ENCODE results near the gene TMSB10.

Gene TMSB10

DNA sequence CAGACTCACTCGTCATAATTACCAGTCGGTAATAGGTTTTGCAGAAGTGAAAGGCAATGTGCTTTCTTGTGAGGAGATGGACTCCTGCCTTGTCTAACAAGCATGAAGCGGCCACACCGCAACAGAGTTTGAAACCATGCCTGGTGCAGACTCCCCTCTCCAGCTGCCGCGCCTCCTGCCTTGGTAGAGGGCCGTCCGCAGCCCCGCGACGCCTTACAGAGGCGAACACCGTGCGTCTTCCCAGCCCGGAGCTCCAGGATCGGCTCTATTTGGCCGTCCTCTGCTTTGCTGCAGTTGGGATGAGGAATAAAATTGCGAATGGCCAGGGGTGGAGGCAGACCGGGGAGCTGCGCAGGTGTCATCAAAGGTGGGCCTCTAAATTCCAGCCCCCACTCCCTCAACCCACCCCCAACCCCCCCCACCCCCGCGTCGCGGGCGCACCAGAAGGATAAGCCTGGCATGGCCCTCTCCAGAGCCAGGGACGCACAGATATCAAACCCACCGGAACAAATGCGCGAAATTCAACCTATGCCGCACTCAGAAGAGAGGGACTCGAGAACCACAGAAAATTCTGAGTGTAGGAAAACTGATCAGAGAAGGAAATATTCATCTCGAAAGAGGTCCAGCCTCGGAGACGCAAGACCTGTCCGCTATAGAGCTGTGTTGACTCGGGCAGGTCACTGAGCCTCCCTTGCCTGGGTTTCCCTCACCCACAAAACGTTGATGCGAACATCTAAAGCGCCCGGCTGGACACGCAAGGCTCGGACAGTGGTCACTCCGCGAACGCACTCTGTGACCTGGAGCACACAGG, 25.7 kb upstream of the TMSB10 start:
- no peak overlapping the region for H4K12ac ChIP-seq (ENCODE audit: low read depth, low read length)
- no peak overlapping the region for H3K9ac ChIP-seq (ENCODE audit: low read length)
- H3K36me3 ChIP-seq (ENCODE audit: control insufficient read depth in 1 of 2, insufficient read depth in 2 of 2, low read length in 2 of 2) = peaks cover 0 to 2% of the 10 kb centered on the region in 2 experiments
- no peak overlapping the region for H3K4ac ChIP-seq (ENCODE audit: low read depth, low read length)
- no peak overlapping the region for H2BK120ac ChIP-seq (ENCODE audit: insufficient read depth, low read length, poor library complexity)
- H2BK5ac ChIP-seq (ENCODE audit: low read depth, low read length, poor library complexity) = no peak overlapping the region
- H3K27ac ChIP-seq (ENCODE audit: low read depth, low read length) = no peak overlapping the region
- DNase-seq = no peak
- H3K27me3 ChIP-seq (ENCODE audit: insufficient read depth, low read length) = peaks cover 26% of the 10 kb centered on the region
- WGBS (ENCODE audit: extremely low coverage, insufficient coverage, insufficient read length) = no CpG with 5 or more reads among the region's 45 CpGs
- H3K79me1 ChIP-seq (ENCODE audit: low read length) = peaks cover 4% of the 10 kb centered on the region
- no peak overlapping the region for H2AK5ac ChIP-seq (ENCODE audit: low read length)
- H3K79me2 ChIP-seq (ENCODE audit: control insufficient read depth, insufficient read depth, low read length, poor library complexity) = peaks cover 2% of the 10 kb centered on the region
- peak overlapping the region; percentile 94 for H3K4me2 ChIP-seq (ENCODE audit: low read length)
- no peak overlapping the region for H4K8ac ChIP-seq (ENCODE audit: low read depth, low read length)
- no peak overlapping the region for H3K4me3 ChIP-seq (ENCODE audit: low read depth, low read length)
- H2AFZ ChIP-seq (ENCODE audit: insufficient read depth, low read length, poor library complexity) = no peak overlapping the region
- peaks cover under 1% of the 10 kb centered on the region for H3K9me3 ChIP-seq (ENCODE audit: insufficient read depth, low read depth, low read length)
- no peak overlapping the region for H3K23ac ChIP-seq (ENCODE audit: low read length)
- no peak overlapping the region for H4K91ac ChIP-seq (ENCODE audit: low read depth, low read length)
- no peak overlapping the region for H3K14ac ChIP-seq (ENCODE audit: low read length)
- no peak overlapping the region for H3K18ac ChIP-seq (ENCODE audit: low read length)
- H2BK12ac ChIP-seq (ENCODE audit: low read length) = no peak overlapping the region
- H3K4me1 ChIP-seq (ENCODE audit: control insufficient read depth in 1 of 2, insufficient read depth in 2 of 2, low read length in 2 of 2) = peaks cover 5% of the 10 kb centered on the region in 2 experiments

DNA sequence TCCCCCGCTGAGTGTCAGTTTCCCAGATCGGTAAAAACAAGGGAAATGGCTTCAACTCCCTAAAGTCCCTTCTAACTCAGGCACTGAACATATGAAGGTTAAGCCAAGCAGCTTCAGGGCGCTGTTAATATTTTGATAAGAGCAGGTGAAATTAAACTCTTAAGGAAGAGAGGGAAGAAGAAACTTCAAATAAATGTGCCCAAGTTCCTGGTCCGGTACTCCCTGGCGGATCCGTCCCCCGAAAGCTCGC, 25.1 kb upstream of the TMSB10 start:
- Histone ChIP-seq H4K12ac (ENCODE audit: low read depth, low read length) (no peak overlapping the region), H3K9ac (ENCODE audit: low read length) (no peak overlapping the region), H3K18ac (ENCODE audit: low read length) (no peak overlapping the region), H3K14ac (ENCODE audit: low read length) (no peak overlapping the region), H2BK12ac (ENCODE audit: low read length) (no peak overlapping the region), H3K9me3 (ENCODE audit: insufficient read depth, low read depth, low read length) (peaks cover 1% of the 10 kb centered on the region), H2BK5ac (ENCODE audit: low read depth, low read length, poor library complexity) (no peak overlapping the region), H3K27ac (ENCODE audit: low read depth, low read length) (no peak overlapping the region), H2AFZ (ENCODE audit: insufficient read depth, low read length, poor library complexity) (no peak overlapping the region), H3K4me2 (ENCODE audit: low read length) (peak overlapping the region; percentile 94), H3K4me3 (ENCODE audit: low read depth, low read length) (no peak overlapping the region), H3K23ac (ENCODE audit: low read length) (no peak overlapping the region), H3K4me1 (ENCODE audit: control insufficient read depth in 1 of 2, insufficient read depth in 2 of 2, low read length in 2 of 2) (peaks cover 5% of the 10 kb centered on the region in 2 experiments), H3K36me3 (ENCODE audit: control insufficient read depth in 1 of 2, insufficient read depth in 2 of 2, low read length in 2 of 2) (peaks cover 0 to 2% of the 10 kb centered on the region in 2 experiments), H3K79me2 (ENCODE audit: control insufficient read depth, insufficient read depth, low read length, poor library complexity) (peaks cover 2% of the 10 kb centered on the region), H3K27me3 (ENCODE audit: insufficient read depth, low read length) (peaks cover 26% of the 10 kb centered on the region), H4K91ac (ENCODE audit: low read depth, low read length) (no peak overlapping the region), H3K4ac (ENCODE audit: low read depth, low read length) (no peak overlapping the region), H2BK120ac (ENCODE audit: insufficient read depth, low read length, poor library complexity) (no peak overlapping the region), H3K79me1 (ENCODE audit: low read length) (peaks cover 4% of the 10 kb centered on the region), H2AK5ac (ENCODE audit: low read length) (no peak overlapping the region), H4K8ac (ENCODE audit: low read depth, low read length) (no peak overlapping the region)
- DNase-seq = no peak
- no CpG with 5 or more reads among the region's 8 CpGs for WGBS (ENCODE audit: extremely low coverage, insufficient coverage, insufficient read length)

DNA sequence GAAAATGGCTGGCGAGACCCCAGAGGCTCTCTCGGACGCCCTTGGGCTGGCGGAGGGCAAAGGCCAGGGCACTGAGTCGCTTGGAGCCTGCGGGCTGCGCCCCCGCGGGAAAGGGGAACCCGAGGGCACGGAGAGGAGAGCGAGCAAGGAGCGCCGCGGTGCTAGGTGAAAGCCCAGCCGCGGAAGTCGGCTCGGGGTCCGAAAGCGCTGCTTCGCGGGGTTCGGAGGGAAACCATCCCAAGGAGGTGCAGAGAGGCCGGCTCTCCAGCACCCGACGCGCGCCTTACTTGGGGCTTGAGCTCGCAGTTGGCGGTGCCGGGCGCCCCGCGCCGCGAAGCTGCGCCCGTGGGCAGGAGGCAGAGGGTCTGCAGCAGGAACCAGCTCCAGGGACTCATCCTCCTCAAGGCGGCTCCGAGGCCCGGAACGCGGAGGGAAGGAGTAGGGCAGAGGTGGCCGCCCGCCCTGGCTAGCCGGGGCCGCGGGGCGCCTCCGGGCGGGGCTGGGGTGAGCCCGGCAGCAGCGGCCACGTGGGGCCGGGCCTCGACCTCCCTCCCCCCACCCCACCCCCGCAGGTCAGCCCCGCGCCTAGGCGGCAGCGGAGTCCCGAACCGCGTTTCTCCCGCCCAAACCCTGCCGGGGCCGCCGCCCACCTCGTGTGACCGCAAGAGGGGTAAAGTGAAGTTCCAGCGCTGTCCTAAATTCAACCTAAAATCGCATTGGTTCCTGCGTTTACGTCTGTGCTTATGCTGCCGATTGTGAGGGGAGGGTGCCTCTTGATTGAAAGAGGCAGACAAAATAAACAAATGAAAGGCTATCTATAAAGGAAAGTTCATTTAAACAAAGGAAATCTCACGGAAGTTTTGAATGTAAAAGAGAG, 24.6 kb upstream of the TMSB10 start, which contains the start of gene TRABD2A:
Gene TRABD2A, minus strand, starts transcription at position 440 of the 877 bp plus-strand sequence. Its CDS starts 45 bp downstream, at position 395.
- H3K9me3 ChIP-seq (ENCODE audit: insufficient read depth, low read depth, low read length) = peaks cover 1% of the 10 kb centered on the region
- H2BK12ac ChIP-seq (ENCODE audit: low read length) = no peak within 1 kb of the TSS

DNA sequence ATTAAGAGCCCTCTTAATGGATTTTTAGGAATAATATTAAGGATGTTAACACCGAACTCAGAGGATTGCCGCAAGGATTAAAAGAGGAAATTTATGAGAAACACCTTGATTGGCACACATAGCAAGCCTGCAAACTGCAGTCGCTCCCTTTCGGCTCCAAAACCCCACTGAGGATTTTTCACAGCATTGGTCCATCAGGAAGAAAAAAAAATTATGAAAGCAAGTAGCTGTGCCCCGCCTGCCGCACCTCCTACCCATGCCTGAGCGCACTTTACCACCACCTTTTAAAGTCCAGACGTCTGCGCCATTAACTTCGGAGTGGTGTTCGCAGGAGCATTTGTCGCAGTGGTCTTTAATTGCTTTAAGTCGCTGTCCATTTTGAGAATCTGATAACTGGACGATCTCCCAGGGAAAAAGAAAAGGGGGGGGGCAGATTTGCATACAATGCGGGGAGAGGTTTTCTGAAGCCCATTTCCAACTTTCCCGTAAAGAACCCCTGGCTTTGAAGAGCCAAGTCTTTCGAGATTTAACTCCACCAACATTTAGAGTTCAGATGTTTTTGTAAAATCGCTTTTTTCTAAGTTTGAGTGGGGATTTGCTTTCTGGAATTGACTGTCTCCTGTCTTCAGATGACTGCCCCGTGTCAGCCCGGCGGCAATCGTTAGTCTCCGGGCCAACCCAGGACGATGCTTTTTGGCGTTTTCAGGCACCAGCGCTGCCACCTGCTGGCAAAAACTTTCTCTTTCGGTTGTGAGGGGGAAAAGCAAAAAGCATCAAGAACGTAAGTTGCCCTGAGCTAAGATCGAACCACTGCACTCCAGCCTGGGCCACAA, 23.7 kb upstream of the TMSB10 start:
- Histone ChIP-seq H3K4ac (ENCODE audit: low read depth, low read length) (no peak overlapping the region), H3K9ac (ENCODE audit: low read length) (no peak overlapping the region), H3K9me3 (ENCODE audit: insufficient read depth, low read depth, low read length) (peaks cover 1% of the 10 kb centered on the region), H3K18ac (ENCODE audit: low read length) (no peak overlapping the region), H3K23ac (ENCODE audit: low read length) (no peak overlapping the region), H2AK5ac (ENCODE audit: low read length) (no peak overlapping the region), H3K79me2 (ENCODE audit: control insufficient read depth, insufficient read depth, low read length, poor library complexity) (peaks cover 2% of the 10 kb centered on the region), H2AFZ (ENCODE audit: insufficient read depth, low read length, poor library complexity) (peak overlapping the region; percentile 23), H4K12ac (ENCODE audit: low read depth, low read length) (no peak overlapping the region), H3K27ac (ENCODE audit: low read depth, low read length) (no peak overlapping the region), H3K14ac (ENCODE audit: low read length) (no peak overlapping the region), H3K4me3 (ENCODE audit: low read depth, low read length) (no peak overlapping the region), H2BK12ac (ENCODE audit: low read length) (no peak overlapping the region), H3K27me3 (ENCODE audit: insufficient read depth, low read length) (peaks cover 26% of the 10 kb centered on the region), H2BK5ac (ENCODE audit: low read depth, low read length, poor library complexity) (no peak overlapping the region), H4K91ac (ENCODE audit: low read depth, low read length) (no peak overlapping the region), H4K8ac (ENCODE audit: low read depth, low read length) (no peak overlapping the region), H3K79me1 (ENCODE audit: low read length) (peaks cover 4% of the 10 kb centered on the region), H3K4me2 (ENCODE audit: low read length) (peak overlapping the region; percentile 94), H2BK120ac (ENCODE audit: insufficient read depth, low read length, poor library complexity) (no peak overlapping the region), H3K36me3 (ENCODE audit: control insufficient read depth in 1 of 2, insufficient read depth in 2 of 2, low read length in 2 of 2) (peaks cover 0 to 2% of the 10 kb centered on the region in 2 experiments), H3K4me1 (ENCODE audit: control insufficient read depth in 1 of 2, insufficient read depth in 2 of 2, low read length in 2 of 2) (peaks cover 5 to 6% of the 10 kb centered on the region in 2 experiments)
- peak; percentile 87 to 95 for DNase-seq
- no CpG with 5 or more reads among the region's 29 CpGs for WGBS (ENCODE audit: extremely low coverage, insufficient coverage, insufficient read length)

More for the DNA sequence above, 24.6 kb upstream of the TMSB10 start, which contains the start of gene TRABD2A:
- Histone ChIP-seq H3K27ac (ENCODE audit: low read depth, low read length) (no peak within 1 kb of the TSS), H3K23ac (ENCODE audit: low read length) (no peak within 1 kb of the TSS), H3K27me3 (ENCODE audit: insufficient read depth, low read length) (peaks cover 26% of the 10 kb centered on the region), H3K4ac (ENCODE audit: low read depth, low read length) (no peak within 1 kb of the TSS), H3K18ac (ENCODE audit: low read length) (peak within 1 kb of the TSS; percentile 11), H3K14ac (ENCODE audit: low read length) (no peak within 1 kb of the TSS), H3K4me1 (ENCODE audit: control insufficient read depth in 1 of 2, insufficient read depth in 2 of 2, low read length in 2 of 2) (peaks cover 5% of the 10 kb centered on the region in 2 experiments), H4K8ac (ENCODE audit: low read depth, low read length) (peak within 1 kb of the TSS; percentile 17), H4K91ac (ENCODE audit: low read depth, low read length) (peak within 1 kb of the TSS; percentile 8), H3K9ac (ENCODE audit: low read length) (no peak within 1 kb of the TSS), H2BK120ac (ENCODE audit: insufficient read depth, low read length, poor library complexity) (peak within 1 kb of the TSS; percentile 35), H3K4me2 (ENCODE audit: low read length) (peak within 1 kb of the TSS; percentile 94), H3K36me3 (ENCODE audit: control insufficient read depth in 1 of 2, insufficient read depth in 2 of 2, low read length in 2 of 2) (peaks cover 0 to 2% of the 10 kb centered on the region in 2 experiments), H3K79me1 (ENCODE audit: low read length) (peaks cover 4% of the 10 kb centered on the region), H4K12ac (ENCODE audit: low read depth, low read length) (no peak within 1 kb of the TSS), H2BK5ac (ENCODE audit: low read depth, low read length, poor library complexity) (no peak within 1 kb of the TSS), H3K4me3 (ENCODE audit: low read depth, low read length) (peak within 1 kb of the TSS; percentile 67), H2AFZ (ENCODE audit: insufficient read depth, low read length, poor library complexity) (peak within 1 kb of the TSS; percentile 72), H3K79me2 (ENCODE audit: control insufficient read depth, insufficient read depth, low read length, poor library complexity) (peaks cover 2% of the 10 kb centered on the region), H2AK5ac (ENCODE audit: low read length) (no peak within 1 kb of the TSS)
- peak in 1 of 2 donors; percentile 63 for DNase-seq
- no CpG with 5 or more reads among the region's 77 CpGs for WGBS (ENCODE audit: extremely low coverage, insufficient coverage, insufficient read length)
